GM12891 (cell line): ENCODE results near the gene KAZN.
A peak's percentile ranks its signal among the peaks of the same experiment; 100 is the strongest.

Experiments
- DNase-seq: peaks from one replicate; pipeline ENCODE4 v3.0.0; 2011; ENCODE audit warnings: low spot score; ENCODE audit not compliant: insufficient read length
- FAIRE-seq: peaks from 2 replicates; lab custom pipeline; 2011; peaks lifted over from hg19 to GRCh38; lab: Jason Lieb, UNC
- PAX5 ChIP-seq: IDR thresholded peaks from 2 replicates; pipeline ENCODE4 v1.6.1; 2011; ENCODE audit warnings: low read length, moderate library complexity, mild to moderate bottlenecking; ENCODE audit not compliant: insufficient read depth, severe bottlenecking
- POLR2A ChIP-seq: IDR thresholded peaks from 2 replicates; pipeline ENCODE4 v1.6.1; 2011; ENCODE audit warnings: low read depth, low read length, control low read depth
- POLR2AphosphoS5 ChIP-seq: IDR thresholded peaks from 2 replicates; pipeline ENCODE4 v1.6.1; 2011; ENCODE audit warnings: low read depth, low read length, control low read depth
- POU2F2 ChIP-seq: IDR thresholded peaks from 2 replicates; pipeline ENCODE4 v1.6.1; 2011; ENCODE audit warnings: low read depth, mild to moderate bottlenecking, control low read depth, low read length, moderate library complexity
- SPI1 ChIP-seq: IDR thresholded peaks from 2 replicates; pipeline ENCODE4 v1.6.1; 2011; ENCODE audit warnings: low read depth, low read length, control low read depth
- TAF1 ChIP-seq: IDR thresholded peaks from 2 replicates; pipeline ENCODE4 v1.6.1; 2011; ENCODE audit warnings: low read depth, low read length, control low read depth

KAZN gene

DNA sequence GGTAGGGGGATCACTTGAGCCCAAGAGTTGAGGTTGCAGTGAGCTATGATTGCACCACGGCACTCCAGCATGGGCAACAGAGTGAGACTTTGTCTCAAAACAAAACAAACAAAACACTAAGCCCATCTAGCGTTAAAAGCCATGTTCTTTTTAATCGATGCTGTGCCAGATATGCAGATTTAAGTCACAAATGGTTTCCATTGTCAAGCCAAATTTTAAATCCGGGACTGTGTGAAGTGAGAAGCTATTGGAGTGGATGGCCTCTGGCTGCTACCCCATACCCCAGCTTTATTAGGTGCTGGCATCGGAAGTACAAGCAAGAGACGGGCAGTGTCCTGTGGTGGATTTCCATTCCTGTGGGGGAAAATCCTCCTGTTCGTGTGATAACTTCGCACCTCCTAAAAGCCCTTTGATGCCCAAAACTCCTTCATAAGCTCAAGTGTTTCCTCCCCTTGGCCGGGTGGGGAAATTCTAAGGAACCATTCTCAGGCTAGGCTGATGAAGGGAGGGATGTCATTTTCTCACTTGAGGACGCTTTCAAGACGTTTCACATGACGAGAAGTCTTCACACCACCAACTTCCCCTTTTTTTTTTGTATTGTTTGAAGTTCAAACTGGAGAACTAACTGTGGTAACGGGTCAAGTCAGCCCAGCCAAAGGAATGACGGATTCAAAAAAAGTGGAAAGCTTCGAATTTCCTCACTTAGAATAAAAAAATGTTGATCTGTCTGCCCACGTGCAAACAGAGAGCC lies 140.8 kb downstream of the KAZN start:
- DNase-seq (no peak), FAIRE-seq (no peak)
- no peak for TF ChIP-seq TAF1
- peak; percentile 71 for TF ChIP-seq SPI1

DNA sequence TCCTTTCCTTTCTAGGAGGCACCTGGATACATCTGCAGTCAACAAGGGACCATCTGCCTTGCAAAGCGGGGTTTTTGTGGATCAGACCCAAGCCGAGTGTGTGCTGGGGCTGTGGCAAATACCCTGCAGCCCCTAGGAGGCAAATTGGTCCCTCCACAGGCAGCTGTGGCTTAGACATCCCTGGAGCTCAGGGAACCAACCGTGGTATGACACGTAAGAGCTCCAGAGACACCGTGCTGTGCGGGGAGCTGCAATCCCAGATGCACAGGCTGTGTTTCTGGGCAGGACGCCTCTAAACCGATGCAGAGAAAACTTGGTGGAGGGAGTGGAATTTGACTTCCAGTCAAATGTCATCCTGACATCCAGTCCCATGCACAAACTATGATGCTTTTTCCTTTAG lies 141.5 kb downstream of the KAZN start:
- DNase-seq (no peak), FAIRE-seq (no peak)
- TF ChIP-seq POU2F2, result no peak
- TF ChIP-seq POLR2AphosphoS5, result no peak
- TF ChIP-seq TAF1, result no peak
- TF ChIP-seq SPI1, result no peak
- no peak for TF ChIP-seq PAX5
- TF ChIP-seq POLR2A, result no peak

DNA sequence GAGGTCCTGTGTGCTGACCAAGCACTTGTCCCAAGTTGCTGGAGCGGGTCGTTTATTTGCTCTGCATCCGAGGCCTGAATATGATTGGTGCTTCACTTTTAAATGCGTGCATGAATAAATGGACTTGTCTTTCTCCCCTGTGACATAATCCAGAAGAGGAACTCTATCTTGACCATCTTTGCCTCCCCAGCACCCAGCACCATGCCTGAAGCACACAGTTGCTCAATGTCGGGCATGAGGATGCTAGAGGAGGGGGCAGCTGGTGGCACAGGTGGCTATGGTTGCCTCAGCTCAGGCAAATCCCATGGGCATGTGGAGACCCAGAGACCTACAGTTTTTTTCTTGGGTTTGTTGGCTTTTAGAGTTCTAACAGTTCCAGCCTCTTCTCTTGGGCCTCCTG lies 142.6 kb downstream of the KAZN start:
- FAIRE-seq, result no peak
- no peak for TF ChIP-seq POLR2A
- no peak for TF ChIP-seq POU2F2
- TF ChIP-seq TAF1, result no peak
- TF ChIP-seq POLR2AphosphoS5, result no peak
- TF ChIP-seq PAX5, result no peak
- no peak for TF ChIP-seq SPI1
- DNase-seq, result no peak

DNA sequence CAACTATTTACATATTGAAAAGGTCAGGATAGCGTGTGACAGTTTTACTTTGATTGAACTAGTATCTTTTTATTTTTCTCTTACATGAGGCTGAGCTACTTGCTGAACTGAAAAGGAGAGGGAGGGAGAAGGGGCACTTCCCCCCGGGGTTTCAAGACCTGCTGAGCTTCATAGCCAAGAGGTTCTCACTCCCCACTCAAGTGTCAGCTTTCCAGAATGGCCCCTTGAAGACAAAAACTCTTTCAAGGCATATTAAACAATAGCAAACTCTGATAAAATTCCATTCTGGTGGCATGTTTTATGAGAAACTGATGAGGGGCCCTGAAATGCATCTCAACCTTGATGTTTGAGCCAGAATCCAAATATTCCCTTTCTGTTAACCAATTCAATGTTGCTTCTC lies 143.0 kb downstream of the KAZN start:
- TF ChIP-seq POU2F2, result no peak
- TF ChIP-seq PAX5, result no peak
- no peak for TF ChIP-seq SPI1
- TF ChIP-seq POLR2AphosphoS5, result no peak
- no peak for TF ChIP-seq TAF1
- TF ChIP-seq POLR2A, result no peak
- no peak for FAIRE-seq

DNA sequence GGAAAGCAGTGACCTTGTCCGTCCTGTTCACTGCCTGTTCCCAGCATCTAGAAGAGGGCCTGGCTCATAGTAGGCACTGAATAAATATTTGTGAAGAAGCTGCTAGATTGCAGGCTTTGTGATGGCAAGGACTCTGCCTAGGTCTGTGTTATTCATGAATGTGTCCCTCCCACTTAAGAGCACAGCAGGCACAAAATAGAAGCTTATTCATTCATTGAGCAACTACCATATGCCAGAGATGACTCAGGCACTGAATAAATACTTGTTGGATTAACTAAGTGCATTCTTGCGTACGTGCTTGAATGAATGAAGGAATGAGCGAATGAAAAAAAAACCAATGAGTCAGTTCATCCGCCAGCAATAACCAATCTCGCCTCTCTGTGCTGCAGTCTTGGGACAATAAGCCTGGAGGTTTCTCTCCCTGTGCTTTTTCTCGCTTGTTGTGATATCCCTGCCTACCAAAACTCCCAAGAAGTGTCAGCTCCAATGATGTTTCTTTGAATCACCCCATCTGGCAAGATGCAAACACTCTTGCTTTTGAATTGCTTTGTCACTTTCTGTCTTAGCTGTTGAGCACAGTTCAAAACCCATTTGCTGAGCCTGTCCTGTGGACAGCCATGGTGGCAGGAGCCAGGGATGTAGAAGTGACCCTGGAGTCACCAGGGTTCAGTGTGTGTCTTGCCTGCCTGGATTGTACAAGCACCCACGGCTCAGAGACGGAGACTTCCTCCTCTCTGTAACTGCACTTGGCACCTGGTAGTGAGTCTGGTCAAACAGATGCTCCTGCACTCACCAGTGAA lies 143.9 kb downstream of the KAZN start:
- no peak for FAIRE-seq
- no peak for DNase-seq
- TF ChIP-seq POLR2AphosphoS5 (no peak), POU2F2 (no peak), POLR2A (no peak), PAX5 (no peak), TAF1 (no peak), SPI1 (no peak)

More for the DNA sequence above, 143.0 kb downstream of the KAZN start:
- no peak for DNase-seq

DNA sequence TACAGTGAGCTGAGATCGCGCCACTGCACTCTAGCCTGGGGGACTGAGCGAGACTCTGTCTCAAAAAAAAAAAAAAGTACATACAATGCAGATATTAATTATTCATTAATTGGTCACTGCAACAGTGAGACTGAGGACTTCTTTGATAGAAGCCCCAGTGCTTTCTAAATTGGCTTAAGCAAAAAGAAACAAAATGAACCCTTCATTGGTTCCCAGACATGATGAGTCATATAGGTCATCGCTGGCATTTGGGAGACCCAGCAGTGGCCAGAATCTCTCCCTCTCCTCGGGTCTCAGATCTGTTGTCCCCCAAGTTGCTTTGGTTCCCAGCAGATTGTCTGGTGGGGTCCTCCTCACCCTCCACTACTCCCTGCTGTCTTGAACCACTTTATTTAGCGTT lies 144.9 kb downstream of the KAZN start:
- DNase-seq (no peak), FAIRE-seq (no peak)
- TF ChIP-seq POLR2AphosphoS5, result no peak

DNA sequence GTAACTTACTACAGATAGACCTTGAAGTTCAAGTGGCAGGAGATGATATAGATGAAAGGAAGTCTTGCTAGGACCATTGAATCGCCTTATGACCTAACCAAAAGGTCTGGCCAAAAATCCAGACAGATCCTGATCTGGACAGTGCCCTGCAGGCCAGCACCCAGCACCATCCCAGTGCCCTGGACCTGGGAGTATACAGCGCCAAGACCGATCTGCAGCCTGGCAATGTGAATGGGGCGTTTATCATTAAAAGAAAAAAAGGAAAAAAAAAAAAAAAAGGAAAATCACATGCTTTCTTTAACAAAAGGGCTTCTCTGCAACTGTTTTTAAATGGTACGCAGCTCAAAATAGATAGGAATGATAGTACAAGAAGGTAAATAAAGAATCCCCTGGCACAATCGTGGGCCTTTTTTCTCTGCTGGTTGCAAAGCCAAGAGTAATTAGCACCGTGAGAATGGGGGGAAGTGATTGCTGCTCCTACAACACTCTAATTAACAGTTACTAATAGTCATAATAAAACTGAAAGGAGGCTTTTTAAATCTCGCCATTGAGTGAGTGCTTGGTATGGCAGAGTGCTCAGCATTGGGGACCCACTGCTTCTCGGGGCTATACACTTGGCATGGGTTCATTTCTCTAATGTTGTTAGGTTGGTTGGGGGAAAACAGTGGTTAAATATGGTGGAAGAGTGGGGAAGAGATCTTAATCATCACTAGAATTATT lies 146.7 kb downstream of the KAZN start:
- TF ChIP-seq POLR2AphosphoS5, result no peak
- 0 out of 2 replicates have a peak, but pooled peaks have one; percentile 3 for TF ChIP-seq SPI1
- no peak for TF ChIP-seq PAX5
- TF ChIP-seq POLR2A, result no peak
- no peak for FAIRE-seq
- DNase-seq, result no peak

DNA sequence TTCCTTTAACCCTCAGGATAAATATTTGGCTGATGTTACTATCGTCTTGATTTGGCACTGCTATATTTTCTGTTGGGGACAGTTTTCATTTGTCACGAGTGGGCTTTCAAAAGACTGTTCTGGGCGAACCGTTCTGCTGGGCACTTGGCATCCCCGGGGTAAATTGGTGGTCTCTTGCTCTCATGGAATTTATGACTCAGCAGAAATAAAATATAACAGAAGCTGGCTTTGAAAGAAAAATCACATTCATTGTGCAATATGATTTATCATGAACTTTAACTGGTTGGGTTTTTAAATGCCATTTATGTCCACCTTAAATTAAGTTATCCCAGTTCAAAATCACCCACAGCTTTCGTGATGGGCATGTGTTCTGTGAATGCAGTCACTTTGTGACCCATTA lies 147.3 kb downstream of the KAZN start:
- TF ChIP-seq POLR2A, result no peak
- no peak for TF ChIP-seq TAF1
- TF ChIP-seq POLR2AphosphoS5, result no peak
- TF ChIP-seq SPI1, result no peak
- no peak for TF ChIP-seq PAX5
- DNase-seq, result no peak
- no peak for FAIRE-seq

DNA sequence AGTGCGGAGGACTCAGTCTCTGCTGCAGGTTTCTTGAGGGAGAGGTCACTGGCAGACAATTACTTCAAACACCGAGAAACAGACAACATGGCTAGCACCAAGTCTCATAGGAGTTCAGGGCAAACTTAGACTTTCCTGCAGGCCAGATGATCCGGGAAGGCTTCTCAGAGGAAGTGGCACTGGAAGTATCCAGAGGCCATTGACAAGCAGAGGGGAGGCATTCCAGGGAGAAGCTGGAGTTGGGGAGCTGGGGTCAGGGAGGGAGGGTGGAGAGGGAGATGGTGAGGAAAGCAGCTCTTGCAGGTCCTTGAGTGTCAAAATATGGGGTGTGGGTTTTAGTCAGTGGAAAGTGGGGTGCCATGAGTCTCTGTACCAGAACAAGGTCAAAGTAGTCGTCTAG lies 147.9 kb downstream of the KAZN start:
- no peak for DNase-seq
- FAIRE-seq, result no peak
- TF ChIP-seq TAF1 (no peak), POU2F2 (no peak), POLR2A (no peak), POLR2AphosphoS5 (no peak), SPI1 (no peak), PAX5 (no peak)

DNA sequence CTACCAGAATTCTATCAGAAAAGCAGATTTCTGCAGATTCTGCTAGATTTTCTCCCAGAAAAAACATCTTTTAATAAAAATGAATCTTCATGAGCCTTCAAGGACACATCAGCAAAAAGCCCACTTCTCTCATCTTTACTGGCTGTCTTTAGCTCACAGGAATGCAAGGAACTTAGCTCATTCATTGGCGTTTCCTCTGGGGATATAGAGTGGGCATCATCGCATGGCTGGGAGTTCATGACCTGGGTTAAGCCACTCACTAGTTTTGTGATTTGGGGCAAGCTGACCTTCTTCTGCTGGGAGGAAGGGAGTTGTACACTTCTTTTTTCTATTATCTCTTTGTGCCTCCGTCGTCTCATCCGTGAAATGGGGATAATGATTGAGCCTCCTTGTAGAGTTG lies 149.7 kb downstream of the KAZN start:
- FAIRE-seq (no peak), DNase-seq (no peak)
- TF ChIP-seq PAX5 (no peak), POLR2A (no peak), SPI1 (no peak), TAF1 (no peak), POU2F2 (no peak), POLR2AphosphoS5 (no peak)
